IPS-15b (cell line): ENCODE measurements around the gene ATP13A1.
A peak's percentile ranks its signal among the peaks of the same experiment; 100 is the strongest.
"Not testable (repeated sequence)": the region's sequence is repeated elsewhere in the genome, so short reads cannot be mapped to it uniquely, and the experiment has no call there.

ENCODE experiments used
- H3K27me3 ChIP-seq: one replicate; pipeline ENCODE4 v1.6.1; 2013; ENCODE audit warnings: low read length; ENCODE audit not compliant: control insufficient read depth, insufficient read depth
- H3K36me3 ChIP-seq: one replicate; pipeline ENCODE4 v1.6.1; 2013; ENCODE audit warnings: low read length; ENCODE audit not compliant: control insufficient read depth, insufficient read depth
- H3K4me1 ChIP-seq: one replicate; pipeline ENCODE4 v1.6.1; 2013; ENCODE audit warnings: mild to moderate bottlenecking, low read length; ENCODE audit not compliant: control insufficient read depth, insufficient read depth
- H3K4me3 ChIP-seq: one replicate; pipeline ENCODE4 v1.5.1; 2013; ENCODE audit warnings: low read depth, low read length
- H3K9ac ChIP-seq: one replicate; pipeline ENCODE4 v1.6.1; 2013; ENCODE audit warnings: low read depth, mild to moderate bottlenecking, low read length
- H3K9me3 ChIP-seq: one replicate; pipeline ENCODE4 v1.6.1; 2013; ENCODE audit warnings: mild to moderate bottlenecking, low read length; ENCODE audit not compliant: control insufficient read depth, insufficient read depth

Gene ATP13A1

DNA sequence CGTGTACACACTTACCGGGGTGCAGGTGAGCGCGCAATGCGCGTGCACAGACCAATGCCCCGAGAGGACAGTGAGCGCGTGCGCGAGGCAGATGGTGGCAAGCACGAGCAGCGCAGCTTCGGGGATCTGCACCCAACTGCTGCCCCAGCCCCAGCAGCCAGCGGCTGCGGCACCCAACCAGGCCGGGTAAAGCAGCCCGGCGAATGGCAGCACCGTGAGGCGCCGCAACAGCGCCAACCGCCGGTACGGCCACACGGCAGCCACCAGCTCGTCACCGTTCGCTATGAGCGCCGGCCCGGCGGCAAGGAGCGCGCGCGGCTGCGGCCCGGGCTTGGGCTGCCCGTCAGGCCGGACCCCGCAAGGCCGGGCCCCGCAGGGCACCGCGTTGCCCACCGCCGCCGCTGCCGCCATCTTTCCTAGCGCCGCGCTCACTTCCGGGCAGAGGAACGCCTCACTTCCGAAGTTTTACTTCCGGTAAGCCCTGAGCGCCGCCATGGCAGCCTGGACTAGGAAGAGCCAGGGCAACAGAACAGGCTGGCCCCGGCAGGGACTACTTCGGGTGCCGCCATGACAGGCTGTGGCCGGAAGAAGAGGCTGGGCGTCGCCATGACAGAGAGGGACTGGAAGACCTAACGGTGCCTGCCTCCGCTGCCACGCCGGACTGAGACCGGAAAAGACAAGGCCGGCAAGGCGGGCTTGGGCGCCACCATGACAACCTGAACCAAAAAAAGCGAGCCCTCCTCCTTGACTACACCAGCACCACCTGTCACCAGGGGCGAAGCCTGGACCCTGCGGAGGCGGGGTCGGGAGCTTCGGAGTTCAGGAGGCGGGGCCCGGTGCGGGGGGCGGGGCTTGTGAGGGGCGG, at the start of gene ATP13A1:
ATP13A1 (minus strand) TSS at position 421 of the 865 bp plus-strand sequence; CDS start at position 411, 10 bp downstream.
- Histone ChIP-seq H3K9me3 (no peaks in the 10 kb centered on the region), H3K9ac (peak within 1 kb of the TSS; percentile 79), H3K27me3 (no peaks in the 10 kb centered on the region), H3K36me3 (peaks cover 14% of the 10 kb centered on the region), H3K4me3 (peak within 1 kb of the TSS; percentile 92), H3K4me1 (peaks cover 9% of the 10 kb centered on the region)

- peaks cover 23% of the 10 kb centered on the region for H3K36me3 ChIP-seq
- H3K9ac ChIP-seq, result no peak overlapping the region
- H3K27me3 ChIP-seq, result no peaks in the 10 kb centered on the region
- peaks cover 63% of the 10 kb centered on the region for H3K9me3 ChIP-seq
- no peaks in the 10 kb centered on the region for H3K4me1 ChIP-seq
- H3K4me3 ChIP-seq, result no peak overlapping the region
Observed at GRCh38 chr19:19711934-19712828, 48.7 kb upstream of the ATP13A1 start.

DNA sequence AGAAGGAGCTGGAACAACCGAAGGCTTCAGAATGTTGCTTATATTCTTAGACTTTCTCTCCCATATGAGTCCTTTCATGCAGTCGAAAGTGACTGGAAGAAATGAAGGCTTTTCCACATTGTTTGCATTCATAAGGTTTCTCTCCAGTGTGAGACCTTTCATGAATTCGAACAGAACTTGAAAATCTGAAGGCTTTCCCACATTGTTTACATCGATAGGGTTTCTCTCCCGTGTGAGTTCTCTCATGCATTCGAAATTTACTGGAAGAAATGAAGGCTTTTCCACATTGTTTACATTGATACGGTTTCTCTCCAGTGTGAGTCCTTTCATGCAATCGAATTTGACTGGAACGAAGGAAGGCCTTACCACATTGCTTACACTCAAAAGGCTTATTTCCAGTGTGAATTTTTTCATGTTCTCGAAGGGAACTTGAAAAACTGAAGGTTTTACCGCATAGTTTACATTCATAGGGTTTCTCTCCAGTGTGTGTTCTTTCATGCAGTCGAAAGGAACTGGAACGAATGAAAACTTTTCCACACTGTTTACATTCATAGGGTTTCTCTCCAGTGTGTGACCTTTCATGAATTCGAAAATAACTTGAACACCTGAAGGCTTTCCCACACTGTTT, 47.9 kb upstream of the ATP13A1 start:
- H3K36me3 ChIP-seq, result peaks cover 23% of the 10 kb centered on the region
- no peaks in the 10 kb centered on the region for H3K4me1 ChIP-seq
- peaks cover 59% of the 10 kb centered on the region for H3K9me3 ChIP-seq
- H3K4me3 ChIP-seq, result no peak overlapping the region
- H3K27me3 ChIP-seq, result no peaks in the 10 kb centered on the region
- no peak overlapping the region for H3K9ac ChIP-seq

DNA sequence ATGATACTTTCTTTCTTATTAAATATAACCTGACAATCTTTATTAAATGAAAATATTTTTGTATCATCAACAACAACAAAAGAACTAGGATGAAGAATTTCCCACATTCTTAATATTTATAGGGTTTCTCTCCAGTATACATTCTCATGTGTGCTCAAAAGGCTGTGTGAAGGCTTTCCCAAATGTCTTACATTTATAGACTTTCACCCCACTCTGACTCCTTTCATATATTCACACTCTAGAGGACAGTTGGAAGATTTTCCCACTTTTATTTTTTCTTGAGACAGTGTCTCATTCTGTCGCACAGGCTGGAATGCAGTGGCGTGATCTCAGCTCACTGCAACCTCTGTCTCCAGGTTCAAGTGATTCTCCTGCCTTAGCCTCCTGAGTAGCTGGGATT, 47.0 kb upstream of the ATP13A1 start:
- H3K36me3 ChIP-seq, result peaks cover 23% of the 10 kb centered on the region
- H3K4me3 ChIP-seq, result no peak overlapping the region
- no peak overlapping the region for H3K9ac ChIP-seq
- H3K27me3 ChIP-seq, result no peaks in the 10 kb centered on the region
- H3K4me1 ChIP-seq, result no peaks in the 10 kb centered on the region
- H3K9me3 ChIP-seq, result peaks cover 53% of the 10 kb centered on the region

DNA sequence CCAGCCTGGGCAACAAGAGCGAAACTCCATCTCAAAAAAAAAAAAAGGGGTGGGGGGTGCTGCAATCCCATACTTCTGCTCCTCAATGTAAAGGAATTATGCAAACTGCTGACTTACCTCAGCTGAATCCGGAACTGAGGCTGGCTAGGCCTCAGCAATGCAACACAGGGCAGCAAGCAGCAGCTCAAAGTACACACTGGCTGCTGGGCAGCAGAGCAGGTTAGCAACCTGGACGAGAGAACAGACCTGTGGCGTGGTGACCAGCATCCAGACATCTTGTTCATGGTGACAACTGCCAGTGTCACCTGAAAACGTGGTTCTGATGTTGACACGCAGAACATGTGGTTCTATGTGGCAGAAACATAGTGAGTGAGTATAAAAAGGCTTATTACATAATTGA, 41.4 kb upstream of the ATP13A1 start:
- Histone ChIP-seq H3K27me3 (no peaks in the 10 kb centered on the region), H3K4me3 (no peak overlapping the region), H3K9me3 (peaks cover 12% of the 10 kb centered on the region), H3K4me1 (no peaks in the 10 kb centered on the region), H3K9ac (no peak overlapping the region), H3K36me3 (no peaks in the 10 kb centered on the region)

- H3K4me1 ChIP-seq, H3K4me3 ChIP-seq, H3K9me3 ChIP-seq, H3K27me3 ChIP-seq, H3K36me3 ChIP-seq, H3K9ac ChIP-seq: not testable (repeated sequence)
Observed at GRCh38 chr19:19700493-19700892, 37.0 kb upstream of the ATP13A1 start.

DNA sequence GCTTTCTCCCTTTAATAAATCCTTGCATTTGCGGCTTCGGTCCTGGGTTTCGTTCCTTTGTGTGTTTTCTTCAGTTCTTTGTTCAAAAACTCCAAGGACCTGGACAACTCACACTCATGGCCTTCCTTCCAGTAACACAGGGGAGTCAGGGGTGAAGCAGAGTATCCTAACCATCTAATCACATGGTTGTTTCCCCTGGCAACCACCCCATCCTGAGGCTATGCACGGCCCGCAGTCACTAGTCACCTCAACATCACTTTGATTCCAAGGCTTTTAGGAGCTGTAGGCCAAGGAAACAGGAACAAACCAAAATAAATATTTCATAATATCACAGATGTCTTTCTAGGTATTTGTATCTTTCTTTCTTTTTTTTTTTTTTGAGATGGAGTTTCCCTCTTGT, 34.1 kb upstream of the ATP13A1 start:
- Histone ChIP-seq H3K4me1 (no peaks in the 10 kb centered on the region), H3K36me3 (no peaks in the 10 kb centered on the region), H3K9me3 (no peaks in the 10 kb centered on the region), H3K27me3 (no peaks in the 10 kb centered on the region), H3K4me3 (no peak overlapping the region), H3K9ac (no peak overlapping the region)

- H3K9ac ChIP-seq, result no peak overlapping the region
- H3K4me1 ChIP-seq, result no peaks in the 10 kb centered on the region
- H3K4me3 ChIP-seq, result no peak overlapping the region
- H3K36me3 ChIP-seq, result no peaks in the 10 kb centered on the region
- H3K27me3 ChIP-seq, result no peaks in the 10 kb centered on the region
- H3K9me3 ChIP-seq, result no peaks in the 10 kb centered on the region
Observed at GRCh38 chr19:19696386-19696785, 32.9 kb upstream of the ATP13A1 start.

DNA sequence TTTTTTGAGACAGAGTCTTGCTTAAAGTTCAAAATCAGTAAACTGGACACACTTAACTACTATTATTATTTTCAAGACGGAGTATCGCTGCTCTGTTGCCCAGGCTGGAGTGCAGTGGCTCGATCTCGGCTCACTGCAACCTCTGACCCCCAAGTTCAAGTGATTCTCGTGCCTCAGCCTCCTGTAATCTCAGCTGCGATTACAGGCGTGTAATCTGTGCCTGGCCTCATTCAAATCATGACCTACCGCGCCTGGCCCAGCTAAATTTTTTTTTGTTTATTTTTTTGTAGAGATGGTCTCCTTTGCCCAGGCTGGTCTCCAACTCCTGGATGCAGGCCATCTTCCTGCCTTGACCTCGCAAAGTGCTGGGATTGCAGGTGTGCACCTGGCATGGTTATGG, 28.2 kb upstream of the ATP13A1 start:
- Histone ChIP-seq H3K27me3 (no peaks in the 10 kb centered on the region), H3K36me3 (no peaks in the 10 kb centered on the region), H3K4me3 (no peak overlapping the region), H3K4me1 (no peaks in the 10 kb centered on the region), H3K9ac (no peak overlapping the region), H3K9me3 (no peaks in the 10 kb centered on the region)

- not testable (repeated sequence) for H3K9ac ChIP-seq, H3K36me3 ChIP-seq, H3K4me1 ChIP-seq, H3K27me3 ChIP-seq, H3K4me3 ChIP-seq, H3K9me3 ChIP-seq
Observed at GRCh38 chr19:19689023-19689422, 25.5 kb upstream of the ATP13A1 start.

DNA sequence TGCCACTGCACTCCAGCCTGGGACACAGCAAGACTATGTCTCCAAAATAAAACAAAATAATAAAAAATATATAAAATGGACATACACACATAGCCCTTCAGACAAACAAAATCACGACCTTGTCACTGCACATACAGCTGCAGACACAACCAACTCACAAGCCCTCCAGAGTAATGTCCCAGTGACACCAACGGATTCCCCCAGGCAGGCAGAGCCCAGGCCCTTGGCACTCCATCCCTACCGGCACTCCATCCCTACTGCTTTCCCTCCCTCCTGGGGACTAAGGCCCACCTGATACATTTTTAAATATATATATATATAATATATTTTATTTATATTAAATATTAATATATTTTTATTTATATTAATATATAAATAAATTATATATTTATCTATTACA, 23.6 kb upstream of the ATP13A1 start:
- Histone ChIP-seq H3K9me3 (no peaks in the 10 kb centered on the region), H3K4me3 (no peak overlapping the region), H3K4me1 (no peaks in the 10 kb centered on the region), H3K9ac (no peak overlapping the region), H3K36me3 (peaks cover 3% of the 10 kb centered on the region), H3K27me3 (no peaks in the 10 kb centered on the region)
